Tibial nerve (tissue), 4 donors: ENCODE results near the gene OR6B1. TPM values are rescaled to one million over a fixed set of nuclear protein-coding genes. Genes with fewer than 3 reads are reported as not detected.

ENCODE experiments used
- DNase-seq, 2 donors: peaks; one replicate each; pipeline ENCODE4 v3.0.0-alpha.2; 2019; ENCODE audit warnings: low spot score in 2 of 2
- H3K27ac ChIP-seq, 4 donors: fragments of 200-600 bp; sonication (generic) in 3 of 4; one replicate each; pipeline ENCODE4 v1.5.1; 2017 to 2019; ENCODE audit warnings: mild to moderate bottlenecking in 1 of 4
- H3K27me3 ChIP-seq, 2 donors: fragments of 200-600 bp; sonication (generic) in 1 of 2; one replicate each; pipeline versions ENCODE4 v1.5.1 to v1.6.0; 2017 to 2019
- H3K36me3 ChIP-seq, 3 donors: fragments of 200-600 bp; sonication (generic); one replicate each; pipeline ENCODE4 v1.5.1; 2018 to 2019
- H3K4me1 ChIP-seq, 4 donors: fragments of 200-600 bp; sonication (generic) in 3 of 4; one replicate each; pipeline ENCODE4 v1.5.1; 2017 to 2019
- H3K4me3 ChIP-seq, 4 donors: fragments of 200-600 bp; sonication (generic) in 3 of 4; one replicate each; pipeline ENCODE4 v1.5.1; 2017 to 2019; ENCODE audit warnings: mild to moderate bottlenecking in 1 of 4, moderate library complexity in 1 of 4
- H3K9me3 ChIP-seq, 4 donors: fragments of 200-600 bp; sonication (generic) in 3 of 4; one replicate each; pipeline ENCODE4 v1.5.1; 2017 to 2019
- CTCF ChIP-seq, 5 experiments: fragments of 200-600 bp in 3 of 5; fragments of 450-650 bp in 2 of 5; sonication (generic) in 3 of 5; IDR thresholded peaks; one replicate each; pipeline ENCODE4 v1.5.1; 2016 to 2019; ENCODE audit warnings: antibody characterized with exemption in 5 of 5, mild to moderate bottlenecking in 3 of 5, moderate library complexity in 2 of 5
- EP300 ChIP-seq, 2 donors: sonication (generic); formaldehyde crosslinking; IDR thresholded peaks; one replicate each; pipeline ENCODE4 v1.6.1; 2017; ENCODE audit warnings: antibody characterized with exemption in 2 of 2, mild to moderate bottlenecking in 1 of 2
- POLR2A ChIP-seq, 2 donors: fragments of 450-650 bp; IDR thresholded peaks; one replicate each; pipeline ENCODE4 v1.6.1; 2017; ENCODE audit warnings: antibody characterized with exemption in 2 of 2, mild to moderate bottlenecking in 2 of 2, moderate library complexity in 2 of 2
- WGBS, 2 donors: methylation state at CpG; one replicate each; pipeline ENCODE4 v1.1.5; 2018; 5-methylcytosine and 5-hydroxymethylcytosine counted together
- total RNA-seq, 4 donors: library from RNA; depleted of rRNA; stranded (reverse); fragments of >200 nt; gene quantifications; one replicate each; pipeline ENCODE4 v1.1.0, GENCODE V29; 2016

OR6B1 gene
- total RNA-seq, 4 donors from 2014 or later = not detected

GRCh38 chr7:143975617-143976016 lies 24.5 kb upstream of the OR6B1 start:
- Histone ChIP-seq H3K4me3 (no peak overlapping the region), H3K9me3 (no peaks in the 10 kb centered on the region), H3K27me3 (no peaks in the 10 kb centered on the region), H3K27ac (no peak overlapping the region), H3K36me3 (no peaks in the 10 kb centered on the region), H3K4me1 (no peaks in the 10 kb centered on the region)
- DNase-seq = no peak
- WGBS, 2 donors = 48 to 80% methylated on average over 1 of the region's 1 CpG
- no peak for TF ChIP-seq CTCF (IDR thresholded peaks at IDR 0.05)
- TF ChIP-seq POLR2A (IDR thresholded peaks at IDR 0.05) = no peak
- no peak for TF ChIP-seq EP300 (IDR thresholded peaks at IDR 0.05)

- Histone ChIP-seq H3K9me3 (no peaks in the 10 kb centered on the region), H3K27me3 (no peaks in the 10 kb centered on the region), H3K36me3 (no peaks in the 10 kb centered on the region), H3K27ac (no peak overlapping the region), H3K4me1 (no peaks in the 10 kb centered on the region), H3K4me3 (no peak overlapping the region)
- no peak for TF ChIP-seq EP300 (IDR thresholded peaks at IDR 0.05)
- no peak for DNase-seq
- 64 to 68% methylated on average over 2 of the region's 2 CpGs for WGBS, 2 donors
These were observed 21.5 kb upstream of the OR6B1 start for GRCh38 chr7:143978585-143978984.

- Histone ChIP-seq H3K4me3 (no peak overlapping the region), H3K36me3 (no peaks in the 10 kb centered on the region), H3K27me3 (no peaks in the 10 kb centered on the region), H3K4me1 (no peaks in the 10 kb centered on the region), H3K27ac (no peak overlapping the region), H3K9me3 (no peaks in the 10 kb centered on the region)
- WGBS, 2 donors = 60 to 81% methylated on average over 1 of the region's 1 CpG
- DNase-seq = no peak
- TF ChIP-seq EP300 (IDR thresholded peaks at IDR 0.05) (no peak), POLR2A (IDR thresholded peaks at IDR 0.05) (no peak), CTCF (IDR thresholded peaks at IDR 0.05) (no peak)
These were observed 20.8 kb upstream of the OR6B1 start for GRCh38 chr7:143979359-143979758.

GRCh38 chr7:143979998-143980397 lies 20.1 kb upstream of the OR6B1 start:
- WGBS, 2 donors = 67 to 82% methylated on average over 2 of the region's 2 CpGs
- no peaks in the 10 kb centered on the region for H3K27me3 ChIP-seq
- no peaks in the 10 kb centered on the region for H3K9me3 ChIP-seq
- H3K36me3 ChIP-seq = no peaks in the 10 kb centered on the region
- no peak overlapping the region for H3K4me3 ChIP-seq
- no peak for DNase-seq
- no peak overlapping the region for H3K27ac ChIP-seq
- no peaks in the 10 kb centered on the region for H3K4me1 ChIP-seq
- TF ChIP-seq POLR2A (IDR thresholded peaks at IDR 0.05) = no peak
- TF ChIP-seq EP300 (IDR thresholded peaks at IDR 0.05) = no peak
- TF ChIP-seq CTCF (IDR thresholded peaks at IDR 0.05) = no peak

- H3K9me3 ChIP-seq = no peaks in the 10 kb centered on the region
- no peak overlapping the region for H3K27ac ChIP-seq
- no peaks in the 10 kb centered on the region for H3K27me3 ChIP-seq
- H3K4me1 ChIP-seq = no peaks in the 10 kb centered on the region
- H3K4me3 ChIP-seq = no peak overlapping the region
- WGBS, 2 donors = 86 to 94% methylated on average over 10 of the region's 10 CpGs
- DNase-seq = no peak
- H3K36me3 ChIP-seq = no peaks in the 10 kb centered on the region
- TF ChIP-seq CTCF (IDR thresholded peaks at IDR 0.05) = no peak
- no peak for TF ChIP-seq POLR2A (IDR thresholded peaks at IDR 0.05)
- no peak for TF ChIP-seq EP300 (IDR thresholded peaks at IDR 0.05)
These were observed 19.2 kb upstream of the OR6B1 start for GRCh38 chr7:143980746-143981510.
